ENCODE results near the gene TIAM1. TPM values are rescaled to one million over a fixed set of nuclear protein-coding genes. Genes with fewer than 3 reads are reported as not detected.
A peak's percentile ranks its signal among the peaks of the same experiment; 100 is the strongest.

TIAM1 gene
- total RNA-seq, 1 donor from 2014 or later: 17.8 TPM

DNA sequence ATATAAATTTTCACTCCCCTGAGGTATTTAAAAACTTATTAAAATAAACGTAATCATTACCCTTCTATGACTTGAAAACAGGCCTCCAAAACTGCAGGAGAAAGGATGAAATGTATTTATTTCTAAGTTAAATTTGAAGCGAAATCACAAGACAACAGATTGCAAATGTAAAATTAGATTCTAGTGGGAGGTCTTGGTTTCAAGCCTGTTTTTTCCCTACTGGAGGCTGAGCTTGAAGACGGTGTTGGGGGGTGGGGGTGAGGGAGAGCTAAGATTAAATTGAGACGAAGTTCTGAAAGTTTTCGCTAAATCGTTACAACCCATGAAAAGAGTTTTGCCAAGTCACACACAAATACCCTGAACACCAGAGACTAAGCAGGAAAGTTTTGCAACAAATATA lies 68.2 kb downstream of the TIAM1 start:
- no peak overlapping the region for H3K9ac ChIP-seq (ENCODE audit: low read length)
- DNase-seq (ENCODE audit: low read depth): no peak
- H4K20me1 ChIP-seq (ENCODE audit: insufficient read depth, low read length): no peaks in the 10 kb centered on the region
- H3K27ac ChIP-seq (ENCODE audit: low read depth, low read length): no peak overlapping the region
- H3K27me3 Mint-ChIP-seq (ENCODE audit: low read depth, unreplicated experiment): no peaks in the 10 kb centered on the region
- no peak for FAIRE-seq
- H3K4me1 Mint-ChIP-seq (ENCODE audit: low read depth, unreplicated experiment): peaks cover 7% of the 10 kb centered on the region
- H3K79me2 ChIP-seq (ENCODE audit: insufficient read depth, low read length): no peaks in the 10 kb centered on the region
- no peak overlapping the region for H3K27ac Mint-ChIP-seq (ENCODE audit: unreplicated experiment)
- no peak overlapping the region for H3K4me3 Mint-ChIP-seq (ENCODE audit: unreplicated experiment)
- no peaks in the 10 kb centered on the region for H3K9me3 Mint-ChIP-seq (ENCODE audit: unreplicated experiment)
- no peaks in the 10 kb centered on the region for H3K27me3 ChIP-seq (ENCODE audit: insufficient read depth, low read length)
- H3K36me3 Mint-ChIP-seq (ENCODE audit: low read depth, unreplicated experiment): peaks cover 5% of the 10 kb centered on the region
- TF ChIP-seq, protein P1, sequence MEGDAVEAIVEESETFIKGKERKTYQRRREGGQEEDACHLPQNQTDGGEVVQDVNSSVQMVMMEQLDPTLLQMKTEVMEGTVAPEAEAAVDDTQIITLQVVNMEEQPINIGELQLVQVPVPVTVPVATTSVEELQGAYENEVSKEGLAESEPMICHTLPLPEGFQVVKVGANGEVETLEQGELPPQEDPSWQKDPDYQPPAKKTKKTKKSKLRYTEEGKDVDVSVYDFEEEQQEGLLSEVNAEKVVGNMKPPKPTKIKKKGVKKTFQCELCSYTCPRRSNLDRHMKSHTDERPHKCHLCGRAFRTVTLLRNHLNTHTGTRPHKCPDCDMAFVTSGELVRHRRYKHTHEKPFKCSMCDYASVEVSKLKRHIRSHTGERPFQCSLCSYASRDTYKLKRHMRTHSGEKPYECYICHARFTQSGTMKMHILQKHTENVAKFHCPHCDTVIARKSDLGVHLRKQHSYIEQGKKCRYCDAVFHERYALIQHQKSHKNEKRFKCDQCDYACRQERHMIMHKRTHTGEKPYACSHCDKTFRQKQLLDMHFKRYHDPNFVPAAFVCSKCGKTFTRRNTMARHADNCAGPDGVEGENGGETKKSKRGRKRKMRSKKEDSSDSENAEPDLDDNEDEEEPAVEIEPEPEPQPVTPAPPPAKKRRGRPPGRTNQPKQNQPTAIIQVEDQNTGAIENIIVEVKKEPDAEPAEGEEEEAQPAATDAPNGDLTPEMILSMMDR (IDR thresholded peaks at IDR 0.05; ENCODE audit: insufficient read depth, low read depth, low read length): no peak
- TF ChIP-seq EZH2 (IDR thresholded peaks at IDR 0.05; ENCODE audit: insufficient read depth, low read length): no peak
- peaks cover 7% of the 10 kb centered on the region for H3K4me1 ChIP-seq (ENCODE audit: insufficient read depth, low read length)
- no peak overlapping the region for H2AFZ ChIP-seq (ENCODE audit: low read depth, low read length)
- H3K36me3 ChIP-seq (ENCODE audit: insufficient read depth, low read length): no peaks in the 10 kb centered on the region
- H3K4me2 ChIP-seq (ENCODE audit: low read length): no peak overlapping the region
- H3K9me3 ChIP-seq (ENCODE audit: insufficient read depth, low read depth, low read length): no peaks in the 10 kb centered on the region
- H3K4me3 ChIP-seq (ENCODE audit: insufficient read depth, low read depth, low read length): no peak overlapping the region

DNA sequence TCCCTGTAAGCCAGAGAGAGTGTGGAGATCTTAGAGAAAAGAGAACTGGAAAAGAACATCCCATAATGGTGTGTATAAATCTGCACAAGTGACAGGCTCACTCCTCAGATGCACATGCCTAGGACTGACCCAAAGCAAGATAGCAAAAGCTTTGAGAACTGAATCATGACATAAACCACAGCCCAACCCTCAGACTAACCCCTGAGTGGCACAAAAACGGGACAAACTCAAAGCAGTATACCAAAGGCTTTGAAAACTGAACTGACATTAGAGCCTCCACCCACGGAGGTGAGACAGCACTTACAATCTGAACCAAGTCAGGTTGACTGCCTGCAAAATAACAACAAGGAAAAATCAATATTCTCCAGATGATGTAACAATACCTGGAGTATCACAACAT lies 70.8 kb downstream of the TIAM1 start:
- Mint-ChIP-seq H3K27me3 (ENCODE audit: low read depth, unreplicated experiment) (no peaks in the 10 kb centered on the region), H3K27ac (ENCODE audit: unreplicated experiment) (no peak overlapping the region), H3K36me3 (ENCODE audit: low read depth, unreplicated experiment) (peaks cover 10% of the 10 kb centered on the region), H3K4me1 (ENCODE audit: low read depth, unreplicated experiment) (peaks cover 4% of the 10 kb centered on the region), H3K9me3 (ENCODE audit: unreplicated experiment) (no peaks in the 10 kb centered on the region), H3K4me3 (ENCODE audit: unreplicated experiment) (no peak overlapping the region)
- no peaks in the 10 kb centered on the region for H3K9me3 ChIP-seq (ENCODE audit: insufficient read depth, low read depth, low read length)
- no peaks in the 10 kb centered on the region for H3K27me3 ChIP-seq (ENCODE audit: insufficient read depth, low read length)
- no peaks in the 10 kb centered on the region for H3K36me3 ChIP-seq (ENCODE audit: insufficient read depth, low read length)
- peaks cover 2% of the 10 kb centered on the region for H3K4me1 ChIP-seq (ENCODE audit: insufficient read depth, low read length)
- no peaks in the 10 kb centered on the region for H4K20me1 ChIP-seq (ENCODE audit: insufficient read depth, low read length)
- DNase-seq (ENCODE audit: low read depth) (no peak), FAIRE-seq (no peak)
- H3K9ac ChIP-seq (ENCODE audit: low read length): no peak overlapping the region
- H3K4me2 ChIP-seq (ENCODE audit: low read length): no peak overlapping the region
- no peak overlapping the region for H3K4me3 ChIP-seq (ENCODE audit: insufficient read depth, low read depth, low read length)
- H3K79me2 ChIP-seq (ENCODE audit: insufficient read depth, low read length): no peaks in the 10 kb centered on the region
- TF ChIP-seq, protein P1 (IDR thresholded peaks at IDR 0.05; ENCODE audit: insufficient read depth, low read depth, low read length): no peak
- no peak for TF ChIP-seq EZH2 (IDR thresholded peaks at IDR 0.05; ENCODE audit: insufficient read depth, low read length)
- H3K27ac ChIP-seq (ENCODE audit: low read depth, low read length): no peak overlapping the region
- no peak overlapping the region for H2AFZ ChIP-seq (ENCODE audit: low read depth, low read length)

DNA sequence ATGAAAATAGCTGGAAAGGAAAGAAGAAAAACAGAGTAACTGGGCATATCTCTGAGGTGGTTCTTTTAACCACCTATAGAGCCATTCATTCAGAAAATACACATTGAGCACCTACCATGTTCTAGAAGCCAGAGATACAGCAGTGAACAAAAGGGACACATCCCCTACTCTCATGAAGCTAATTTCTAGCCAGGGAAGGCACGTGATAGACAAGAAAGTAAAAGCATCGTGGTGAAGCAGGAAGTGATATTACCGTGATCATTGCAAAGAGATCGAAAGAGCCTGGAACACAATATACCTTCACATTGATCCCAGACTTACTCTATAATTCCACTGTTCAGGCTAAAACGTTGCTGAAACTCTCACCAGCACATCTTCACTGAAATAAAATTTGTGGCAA lies 76.0 kb downstream of the TIAM1 start:
- H3K4me3 Mint-ChIP-seq (ENCODE audit: unreplicated experiment): no peak overlapping the region

More for the DNA sequence above, 76.0 kb downstream of the TIAM1 start:
- no peaks in the 10 kb centered on the region for H4K20me1 ChIP-seq (ENCODE audit: insufficient read depth, low read length)
- H3K4me2 ChIP-seq (ENCODE audit: low read length): no peak overlapping the region
- no peak overlapping the region for H3K27ac Mint-ChIP-seq (ENCODE audit: unreplicated experiment)
- DNase-seq (ENCODE audit: low read depth) (no peak), FAIRE-seq (peak; percentile 17)
- H3K9me3 ChIP-seq (ENCODE audit: insufficient read depth, low read depth, low read length): no peaks in the 10 kb centered on the region
- H3K27me3 ChIP-seq (ENCODE audit: insufficient read depth, low read length): no peaks in the 10 kb centered on the region
- no peaks in the 10 kb centered on the region for H3K36me3 ChIP-seq (ENCODE audit: insufficient read depth, low read length)
- no peak overlapping the region for H3K27ac ChIP-seq (ENCODE audit: low read depth, low read length)
- peaks cover 4% of the 10 kb centered on the region for H3K79me2 ChIP-seq (ENCODE audit: insufficient read depth, low read length)
- H2AFZ ChIP-seq (ENCODE audit: low read depth, low read length): no peak overlapping the region
- no peaks in the 10 kb centered on the region for H3K4me1 ChIP-seq (ENCODE audit: insufficient read depth, low read length)
- H3K4me3 ChIP-seq (ENCODE audit: insufficient read depth, low read depth, low read length): no peak overlapping the region
- H3K27me3 Mint-ChIP-seq (ENCODE audit: low read depth, unreplicated experiment): no peaks in the 10 kb centered on the region
- no peaks in the 10 kb centered on the region for H3K4me1 Mint-ChIP-seq (ENCODE audit: low read depth, unreplicated experiment)
- H3K9me3 Mint-ChIP-seq (ENCODE audit: unreplicated experiment): no peaks in the 10 kb centered on the region
- TF ChIP-seq, protein P1 (IDR thresholded peaks at IDR 0.05; ENCODE audit: insufficient read depth, low read depth, low read length): no peak
- no peak for TF ChIP-seq EZH2 (IDR thresholded peaks at IDR 0.05; ENCODE audit: insufficient read depth, low read length)
- H3K36me3 Mint-ChIP-seq (ENCODE audit: low read depth, unreplicated experiment): peaks cover 17% of the 10 kb centered on the region
- H3K9ac ChIP-seq (ENCODE audit: low read length): no peak overlapping the region
